ENCODE data around the gene PROX2.

Gene PROX2

DNA sequence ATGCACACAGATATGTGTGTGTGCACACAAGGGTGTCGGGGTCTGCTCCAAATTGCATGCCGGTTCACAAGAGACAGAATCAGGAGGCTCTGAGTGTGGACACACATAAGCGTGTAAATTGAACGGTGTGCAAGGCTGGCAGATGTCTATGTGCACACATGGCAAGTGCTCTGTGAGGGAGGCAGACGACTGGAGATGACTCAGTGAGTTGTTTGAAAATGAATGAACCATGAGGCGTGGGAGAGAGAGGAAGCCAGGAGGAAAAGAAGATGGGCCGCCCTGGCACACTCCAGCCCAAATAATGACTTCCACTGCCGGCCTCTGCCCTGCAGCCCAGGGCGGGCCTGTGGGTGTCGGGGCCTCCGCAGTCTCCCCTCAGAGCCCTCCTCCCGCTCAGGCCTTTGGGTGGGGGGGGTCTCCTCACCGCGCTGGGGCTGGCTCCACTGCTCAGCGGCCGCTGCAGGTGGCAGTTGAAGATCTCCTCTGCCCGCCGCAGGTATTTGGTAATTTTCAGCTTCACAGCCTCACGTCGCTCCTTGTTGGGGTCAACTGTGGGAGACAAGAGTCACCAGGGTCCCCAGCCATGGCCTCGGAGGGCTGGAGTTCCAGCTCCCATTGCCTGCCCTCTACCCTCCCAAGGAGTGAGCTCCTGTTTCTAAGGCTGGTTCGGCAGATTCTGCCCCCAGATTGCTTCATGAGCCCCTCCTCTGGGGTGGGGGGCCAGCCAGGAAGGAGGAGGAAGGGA lies 43.6 kb upstream of the PROX2 start:
- Histone ChIP-seq H3K4me3 (ENCODE audit: low read depth, low read length, poor library complexity, severe bottlenecking) (no peak overlapping the region), H3F3A (ENCODE audit: insufficient read depth, low read length) (no peaks in the 10 kb centered on the region), H4K20me1 (ENCODE audit: insufficient read depth, low read length) (no peaks in the 10 kb centered on the region), H2AFZ (ENCODE audit: low read length) (no peak overlapping the region), H3K27me3 (ENCODE audit: insufficient read depth, low read length) (no peaks in the 10 kb centered on the region; the same call in 1 of the 2 replicates), H3K4me2 (ENCODE audit: low read length) (no peak overlapping the region), H3K79me2 (ENCODE audit: insufficient read depth, low read length) (no peaks in the 10 kb centered on the region), H3K4me1 (ENCODE audit: insufficient read depth, low read length, severe bottlenecking) (peaks cover 8% of the 10 kb centered on the region), H3K36me3 (ENCODE audit: insufficient read depth, low read length) (no peaks in the 10 kb centered on the region), H3K9me3 (ENCODE audit: low read length) (no peaks in the 10 kb centered on the region), H3K9me2 (ENCODE audit: low read depth, low read length) (no peaks in the 10 kb centered on the region), H3K9ac (ENCODE audit: low read length) (no peak overlapping the region), H3K27ac (ENCODE audit: low read depth, low read length, poor library complexity, severe bottlenecking) (no peak overlapping the region)
- TF ChIP-seq EZH2 (IDR thresholded peaks at IDR 0.05; ENCODE audit: borderline replicate concordance, low read length) = no peak
- TF ChIP-seq, protein P1, sequence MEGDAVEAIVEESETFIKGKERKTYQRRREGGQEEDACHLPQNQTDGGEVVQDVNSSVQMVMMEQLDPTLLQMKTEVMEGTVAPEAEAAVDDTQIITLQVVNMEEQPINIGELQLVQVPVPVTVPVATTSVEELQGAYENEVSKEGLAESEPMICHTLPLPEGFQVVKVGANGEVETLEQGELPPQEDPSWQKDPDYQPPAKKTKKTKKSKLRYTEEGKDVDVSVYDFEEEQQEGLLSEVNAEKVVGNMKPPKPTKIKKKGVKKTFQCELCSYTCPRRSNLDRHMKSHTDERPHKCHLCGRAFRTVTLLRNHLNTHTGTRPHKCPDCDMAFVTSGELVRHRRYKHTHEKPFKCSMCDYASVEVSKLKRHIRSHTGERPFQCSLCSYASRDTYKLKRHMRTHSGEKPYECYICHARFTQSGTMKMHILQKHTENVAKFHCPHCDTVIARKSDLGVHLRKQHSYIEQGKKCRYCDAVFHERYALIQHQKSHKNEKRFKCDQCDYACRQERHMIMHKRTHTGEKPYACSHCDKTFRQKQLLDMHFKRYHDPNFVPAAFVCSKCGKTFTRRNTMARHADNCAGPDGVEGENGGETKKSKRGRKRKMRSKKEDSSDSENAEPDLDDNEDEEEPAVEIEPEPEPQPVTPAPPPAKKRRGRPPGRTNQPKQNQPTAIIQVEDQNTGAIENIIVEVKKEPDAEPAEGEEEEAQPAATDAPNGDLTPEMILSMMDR (IDR thresholded peaks at IDR 0.05; ENCODE audit: low read length) = no peak

GRCh38 chr14:74918380-74918779 lies 42.4 kb upstream of the PROX2 start:
- Histone ChIP-seq H3F3A (ENCODE audit: insufficient read depth, low read length) (no peaks in the 10 kb centered on the region), H3K27me3 (ENCODE audit: insufficient read depth, low read length) (no peaks in the 10 kb centered on the region; the same call in 1 of the 2 replicates), H3K36me3 (ENCODE audit: insufficient read depth, low read length) (no peaks in the 10 kb centered on the region), H3K9me3 (ENCODE audit: low read length) (no peaks in the 10 kb centered on the region), H3K27ac (ENCODE audit: low read depth, low read length, poor library complexity, severe bottlenecking) (no peak overlapping the region), H2AFZ (ENCODE audit: low read length) (no peak overlapping the region), H4K20me1 (ENCODE audit: insufficient read depth, low read length) (no peaks in the 10 kb centered on the region), H3K9me2 (ENCODE audit: low read depth, low read length) (no peaks in the 10 kb centered on the region), H3K4me2 (ENCODE audit: low read length) (no peak overlapping the region), H3K4me3 (ENCODE audit: low read depth, low read length, poor library complexity, severe bottlenecking) (no peak overlapping the region), H3K79me2 (ENCODE audit: insufficient read depth, low read length) (no peaks in the 10 kb centered on the region), H3K4me1 (ENCODE audit: insufficient read depth, low read length, severe bottlenecking) (peaks cover 8% of the 10 kb centered on the region), H3K9ac (ENCODE audit: low read length) (no peak overlapping the region)
- no peak for TF ChIP-seq EZH2 (IDR thresholded peaks at IDR 0.05; ENCODE audit: borderline replicate concordance, low read length)
- TF ChIP-seq, protein P1 (IDR thresholded peaks at IDR 0.05; ENCODE audit: low read length) = no peak

DNA sequence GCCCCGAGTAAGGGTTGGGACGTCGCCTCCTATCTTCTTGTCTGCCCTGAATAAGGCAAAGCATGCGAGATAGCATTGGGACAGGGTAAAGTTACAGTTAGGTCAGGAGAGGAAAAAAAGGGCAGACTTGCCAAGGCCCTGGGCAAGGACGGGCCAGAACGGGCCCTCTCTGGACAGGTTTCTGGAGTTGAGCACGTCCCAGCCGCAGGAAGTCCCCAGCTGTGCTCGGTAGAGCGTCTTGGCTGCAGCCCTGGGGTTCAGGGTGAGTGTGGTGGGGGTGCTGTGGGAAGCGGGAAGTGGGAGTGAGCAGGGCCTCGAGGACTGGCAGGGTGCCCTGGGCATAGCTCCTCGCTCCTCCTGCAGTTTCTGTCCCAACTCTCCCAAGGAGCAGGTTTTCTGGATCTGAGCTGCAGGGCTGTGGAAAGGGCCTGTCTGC lies 41.7 kb upstream of the PROX2 start:
- no peaks in the 10 kb centered on the region for H4K20me1 ChIP-seq (ENCODE audit: insufficient read depth, low read length)
- H3K4me2 ChIP-seq (ENCODE audit: low read length) = no peak overlapping the region
- no peaks in the 10 kb centered on the region; the same call in 1 of the 2 replicates for H3K27me3 ChIP-seq (ENCODE audit: insufficient read depth, low read length)
- no peaks in the 10 kb centered on the region for H3K79me2 ChIP-seq (ENCODE audit: insufficient read depth, low read length)
- H3K9ac ChIP-seq (ENCODE audit: low read length) = no peak overlapping the region
- no peaks in the 10 kb centered on the region for H3F3A ChIP-seq (ENCODE audit: insufficient read depth, low read length)
- no peaks in the 10 kb centered on the region for H3K9me2 ChIP-seq (ENCODE audit: low read depth, low read length)
- TF ChIP-seq, protein P1 (IDR thresholded peaks at IDR 0.05; ENCODE audit: low read length) = no peak
- no peak for TF ChIP-seq EZH2 (IDR thresholded peaks at IDR 0.05; ENCODE audit: borderline replicate concordance, low read length)
- H3K27ac ChIP-seq (ENCODE audit: low read depth, low read length, poor library complexity, severe bottlenecking) = no peak overlapping the region
- peaks cover 5% of the 10 kb centered on the region for H3K4me1 ChIP-seq (ENCODE audit: insufficient read depth, low read length, severe bottlenecking)
- no peak overlapping the region for H3K4me3 ChIP-seq (ENCODE audit: low read depth, low read length, poor library complexity, severe bottlenecking)
- H3K9me3 ChIP-seq (ENCODE audit: low read length) = no peaks in the 10 kb centered on the region
- H3K36me3 ChIP-seq (ENCODE audit: insufficient read depth, low read length) = no peaks in the 10 kb centered on the region
- no peak overlapping the region for H2AFZ ChIP-seq (ENCODE audit: low read length)

Data from OCI-LY1 (cell line).